ENCODE measurements around the gene LRP3.

- TF ChIP-seq EZH2 (IDR thresholded peaks at IDR 0.05; ENCODE audit: borderline replicate concordance, low read length) (no peak), CTCF (IDR thresholded peaks at IDR 0.05; ENCODE audit: low read length) (peak; percentile 67)
These were observed 47.5 kb downstream of the LRP3 start for GRCh38 chr19:33241530-33242101.
